GM12878 (cell line): ENCODE measurements around the gene MXD4. TPM values are rescaled to one million over a fixed set of nuclear protein-coding genes. Genes with fewer than 3 reads are reported as not detected.
A peak's percentile ranks its signal among the peaks of the same experiment; 100 is the strongest.

Source experiments
- ATAC-seq: fragments of 200-7000 bp; cut with Tn5 transposase; 3 replicates; pipeline ENCODE4 v1.9.1; 2020; ENCODE audit warnings: mild to moderate bottlenecking, moderate library complexity
- BruUV-seq: library from RNA; stranded (reverse); fragments of 400-500 nt; replicated peaks from 2 replicates; lab custom pipeline; 2021; lab: Mats Ljungman, UMichigan
- CTCF ChIA-PET: fragments of 300-600 bp; sonication (Branson Sonifier 250); formaldehyde crosslinking; extraction: SDS; loops from one replicate; lab custom pipeline; 2021; ENCODE audit warnings: inconsistent platforms; lab: Yijun Ruan, JAX
- POLR2A ChIA-PET: fragments of 350-600 bp; formaldehyde crosslinking; extraction: SDS; loops from one replicate; lab custom pipeline; 2021; ENCODE audit warnings: inconsistent platforms; lab: Charles Lee
- RAD21 ChIA-PET: fragments of 300-600 bp; sonication (Branson Sonifier 250); formaldehyde crosslinking; loops from one replicate; lab custom pipeline; 2023; ENCODE audit warnings: antibody characterized with exemption; ENCODE audit not compliant: unreplicated experiment; lab: Charles Lee
- SMC1A ChIA-PET: fragments of 300-600 bp; sonication (Branson Sonifier 250); formaldehyde crosslinking; loops from one replicate; lab custom pipeline; 2023; ENCODE audit not compliant: unreplicated experiment, uncharacterized antibody; lab: Charles Lee
- DNase-seq: peaks from one replicate; pipeline ENCODE4 v3.0.0-alpha.2; 2011; ENCODE audit warnings: low read depth, low spot score
- FAIRE-seq: peaks from 3 replicates; lab custom pipeline; 2011; peaks lifted over from hg19 to GRCh38; lab: Jason Lieb, UNC
- H2AFZ ChIP-seq: 2 replicates; pipeline ENCODE4 v1.6.0; 2011; ENCODE audit warnings: low read depth, low read length, control low read depth; ENCODE audit not compliant: control insufficient read depth
- H3K27ac ChIP-seq: 2 replicates; pipeline ENCODE4 v1.5.1; 2011; ENCODE audit warnings: control low read depth; ENCODE audit not compliant: control insufficient read depth, insufficient read depth
- H3K27me3 ChIP-seq, 2 experiments: replicated peaks in 1 of 2; 2 replicates each; pipeline versions ENCODE4 v1.6.0 to v1.6.1; 2011; ENCODE audit warnings: low read length in 1 of 2; ENCODE audit not compliant: control insufficient read depth in 2 of 2, insufficient read depth in 2 of 2
- H3K36me3 ChIP-seq, 2 experiments: 2 replicates each; pipeline ENCODE4 v1.5.1; 2011; ENCODE audit warnings: low read length in 1 of 2; ENCODE audit not compliant: control insufficient read depth in 2 of 2, insufficient read depth in 2 of 2
- H3K4me1 ChIP-seq: 2 replicates; pipeline ENCODE4 v1.6.1; 2011; ENCODE audit warnings: mild to moderate bottlenecking, low read length, moderate library complexity, mixed read lengths; ENCODE audit not compliant: control insufficient read depth, insufficient read depth
- H3K4me2 ChIP-seq: 2 replicates; pipeline ENCODE4 v1.6.0; 2011; ENCODE audit warnings: control low read depth; ENCODE audit not compliant: control insufficient read depth, insufficient read depth
- H3K4me3 ChIP-seq: fragments of 200-600 bp; sonication (generic); 2 replicates; pipeline ENCODE4 v1.5.1; 2016
- H3K79me2 ChIP-seq: 2 replicates; pipeline ENCODE4 v1.6.0; 2011; ENCODE audit warnings: low read length; ENCODE audit not compliant: control insufficient read depth, insufficient read depth
- H3K9ac ChIP-seq: 2 replicates; pipeline ENCODE4 v1.8.0; 2011; ENCODE audit warnings: low read length, control low read depth, mixed read lengths; ENCODE audit not compliant: control insufficient read depth, insufficient read depth
- H3K9me3 ChIP-seq: replicated peaks from 3 replicates; pipeline ENCODE4 v1.5.1; 2011; ENCODE audit warnings: mild to moderate bottlenecking, low read length; ENCODE audit not compliant: control insufficient read depth, insufficient read depth
- H4K20me1 ChIP-seq: 2 replicates; pipeline ENCODE4 v1.6.0; 2011; ENCODE audit not compliant: control insufficient read depth, insufficient read depth
- ATF7 ChIP-seq: fragments of 450-650 bp; IDR thresholded peaks from 2 replicates; pipeline ENCODE4 v1.6.1; 2016; ENCODE audit warnings: low read depth, mild to moderate bottlenecking
- BCL3 ChIP-seq: IDR thresholded peaks from 2 replicates; pipeline ENCODE4 v1.6.1; 2011; ENCODE audit warnings: borderline replicate concordance, low read depth, mild to moderate bottlenecking, moderate library complexity, low read length; ENCODE audit not compliant: insufficient read depth, poor library complexity, severe bottlenecking
- DPF2 ChIP-seq: fragments of 450-650 bp; IDR thresholded peaks from 2 replicates; pipeline ENCODE4 v1.6.1; 2017; ENCODE audit warnings: mild to moderate bottlenecking
- IKZF2 ChIP-seq, 2 experiments: fragments of 450-650 bp; IDR thresholded peaks; 2 replicates each; pipeline ENCODE4 v1.6.1; 2017; ENCODE audit warnings: mild to moderate bottlenecking in 2 of 2, moderate library complexity in 2 of 2
- NR2C2 ChIP-seq: IDR thresholded peaks from 2 replicates; pipeline ENCODE4 v1.6.1; 2011; ENCODE audit warnings: borderline replicate concordance, low read depth; ENCODE audit not compliant: control insufficient read depth, insufficient read length
- PAX8 ChIP-seq: fragments of 450-650 bp; IDR thresholded peaks from 2 replicates; pipeline ENCODE4 v1.6.1; 2017; ENCODE audit warnings: mild to moderate bottlenecking, moderate library complexity
- PKNOX1 ChIP-seq: fragments of 450-650 bp; IDR thresholded peaks from 2 replicates; pipeline ENCODE4 v1.6.1; 2016; ENCODE audit warnings: mild to moderate bottlenecking
- RAD51 ChIP-seq: fragments of 450-650 bp; IDR thresholded peaks from 2 replicates; pipeline ENCODE4 v1.6.1; 2016; ENCODE audit warnings: moderate library complexity, mild to moderate bottlenecking, inconsistent platforms
- RUNX3 ChIP-seq: IDR thresholded peaks from 2 replicates; pipeline ENCODE4 v1.6.1; 2012; ENCODE audit warnings: low read length, inconsistent platforms
- SIN3A ChIP-seq: IDR thresholded peaks from 2 replicates; pipeline ENCODE4 v1.6.1; 2012; ENCODE audit warnings: low read depth, low read length, improper control_type of control experiment
- SREBF2 ChIP-seq: IDR thresholded peaks from 2 replicates; pipeline ENCODE4 v1.6.1; 2012; ENCODE audit warnings: mild to moderate bottlenecking, low read length
- TARDBP ChIP-seq: IDR thresholded peaks from 2 replicates; pipeline ENCODE4 v1.6.1; 2016; ENCODE audit warnings: borderline replicate concordance
- YBX1 ChIP-seq: fragments of 450-650 bp; IDR thresholded peaks from 2 replicates; pipeline ENCODE4 v1.6.1; 2016; ENCODE audit warnings: antibody characterized with exemption
- ZNF217 ChIP-seq: fragments of 450-650 bp; IDR thresholded peaks from 2 replicates; pipeline ENCODE4 v1.6.1; 2017; ENCODE audit warnings: antibody characterized with exemption, mild to moderate bottlenecking
- WGBS: methylation state at CpG from one replicate; pipeline ENCODE4 v1.1.6; 2016; ENCODE audit warnings: low lambda C conversion rate; ENCODE audit not compliant: insufficient replicate concordance, insufficient coverage; ENCODE audit errors: missing lambda C conversion rate; 5-methylcytosine and 5-hydroxymethylcytosine counted together
- in situ Hi-C: fragments of 300-500 bp; cut with MboI; formaldehyde crosslinking; loops from 9 replicates; pipeline ENCODE4 v1.14.3; 2018; ENCODE audit warnings: mixed read lengths
- intact Hi-C: fragments of 100-400 bp; cut with micrococcal nuclease; formaldehyde crosslinking; loops from one replicate; pipeline ENCODE4 v1.14.2; 2022; ENCODE audit not compliant: unreplicated experiment
- polyA plus RNA-seq, 11 experiments: library from polyadenylated mRNA; depleted of rRNA in 4 of 11; unstranded in 6 of 11; stranded (reverse) in 5 of 11; fragments of >200 nt; fragmentation: Nextera tagmentation in 4 of 11; fragmentation: Illumina TruSeq in 1 of 11; extraction: Ambion mirVana in 4 of 11; extraction: Trizol in 1 of 11; gene quantifications; 1 replicate in 1 of 11; 2 replicates in 10 of 11; pipeline versions ENCODE4 v1.2.1 to v1.2.3, GENCODE V29; 2011 to 2016; ENCODE audit warnings: inconsistent platforms in 2 of 11, missing spikeins in 2 of 11, low read depth in 1 of 11
- total RNA-seq, 4 experiments: library from RNA; depleted of rRNA in 3 of 4; stranded (reverse); fragments of >200 nt in 3 of 4; fragmentation: Illumina TruSeq in 1 of 4; extraction: Trizol in 1 of 4; gene quantifications; 2 replicates each; pipeline versions ENCODE4 v1.2.1 to v1.2.3, GENCODE V29; 2013 to 2021
- TF ChIP-seq, protein P1 (sequence below): fragments of 450-650 bp; formaldehyde crosslinking; IDR thresholded peaks from 2 replicates; pipeline ENCODE4 v1.4.0; 2020; ENCODE audit warnings: mild to moderate bottlenecking, moderate library complexity

Gene MXD4
- total and polyA plus RNA-seq, 10 of the 15 experiments (the other 5 are each of a cell fraction or from before 2014, with no cell fraction given), result 0.21 to 25.6 (median 5.2) TPM

- no peak for FAIRE-seq
- H3K79me2 ChIP-seq, result peaks cover 50% of the 10 kb centered on the region
- POLR2A ChIA-PET, result interaction anchor here (0.5 to 3.8 kb wide), 8 partner anchors 8 to 358 kb away, joined by 3 to 19 read pairs (median 4); partner anchors contain the start of gene MXD4
- 0 out of 2 replicates have a peak, but pooled peaks have one; percentile 28 for TF ChIP-seq RAD51
- TF ChIP-seq TARDBP, result no peak
- 0 out of 2 replicates have a peak, but pooled peaks have one; percentile 4 for TF ChIP-seq SIN3A
- TF ChIP-seq ATF7, result peak; percentile 59
- TF ChIP-seq IKZF2 (IDR thresholded peaks at IDR 0.05), result no peak
- no peak for TF ChIP-seq YBX1
- no peak for TF ChIP-seq SREBF2
- TF ChIP-seq ZNF217, result no peak
- TF ChIP-seq DPF2, result no peak
- no peak for TF ChIP-seq PAX8
- peak; percentile 28 for TF ChIP-seq RUNX3
- peak; percentile 86 for TF ChIP-seq PKNOX1
- no peak for TF ChIP-seq NR2C2
- TF ChIP-seq, protein P1, sequence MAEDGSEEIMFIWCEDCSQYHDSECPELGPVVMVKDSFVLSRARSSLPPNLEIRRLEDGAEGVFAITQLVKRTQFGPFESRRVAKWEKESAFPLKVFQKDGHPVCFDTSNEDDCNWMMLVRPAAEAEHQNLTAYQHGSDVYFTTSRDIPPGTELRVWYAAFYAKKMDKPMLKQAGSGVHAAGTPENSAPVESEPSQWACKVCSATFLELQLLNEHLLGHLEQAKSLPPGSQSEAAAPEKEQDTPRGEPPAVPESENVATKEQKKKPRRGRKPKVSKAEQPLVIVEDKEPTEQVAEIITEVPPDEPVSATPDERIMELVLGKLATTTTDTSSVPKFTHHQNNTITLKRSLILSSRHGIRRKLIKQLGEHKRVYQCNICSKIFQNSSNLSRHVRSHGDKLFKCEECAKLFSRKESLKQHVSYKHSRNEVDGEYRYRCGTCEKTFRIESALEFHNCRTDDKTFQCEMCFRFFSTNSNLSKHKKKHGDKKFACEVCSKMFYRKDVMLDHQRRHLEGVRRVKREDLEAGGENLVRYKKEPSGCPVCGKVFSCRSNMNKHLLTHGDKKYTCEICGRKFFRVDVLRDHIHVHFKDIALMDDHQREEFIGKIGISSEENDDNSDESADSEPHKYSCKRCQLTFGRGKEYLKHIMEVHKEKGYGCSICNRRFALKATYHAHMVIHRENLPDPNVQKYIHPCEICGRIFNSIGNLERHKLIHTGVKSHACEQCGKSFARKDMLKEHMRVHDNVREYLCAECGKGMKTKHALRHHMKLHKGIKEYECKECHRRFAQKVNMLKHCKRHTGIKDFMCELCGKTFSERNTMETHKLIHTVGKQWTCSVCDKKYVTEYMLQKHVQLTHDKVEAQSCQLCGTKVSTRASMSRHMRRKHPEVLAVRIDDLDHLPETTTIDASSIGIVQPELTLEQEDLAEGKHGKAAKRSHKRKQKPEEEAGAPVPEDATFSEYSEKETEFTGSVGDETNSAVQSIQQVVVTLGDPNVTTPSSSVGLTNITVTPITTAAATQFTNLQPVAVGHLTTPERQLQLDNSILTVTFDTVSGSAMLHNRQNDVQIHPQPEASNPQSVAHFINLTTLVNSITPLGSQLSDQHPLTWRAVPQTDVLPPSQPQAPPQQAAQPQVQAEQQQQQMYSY, result no peak
- TF ChIP-seq BCL3, result no peak
Observed at GRCh38 chr4:2241003-2241402, 20.9 kb downstream of the MXD4 start.

More at GRCh38 chr4:2241003-2241402, 20.9 kb downstream of the MXD4 start:
- Histone ChIP-seq H3K4me1 (peaks cover 6% of the 10 kb centered on the region; the same call in 1 of the 2 replicates), H3K27ac (peak overlapping the region; percentile 70), H3K4me2 (peak overlapping the region; percentile 73), H3K9me3 (no peaks in the 10 kb centered on the region), H4K20me1 (no peaks in the 10 kb centered on the region), H3K9ac (peak overlapping the region; percentile 90), H3K27me3 (no peaks in the 10 kb centered on the region), H3K4me3 (peak overlapping the region; percentile 78), H2AFZ (no peak overlapping the region), H3K36me3 (no peaks in the 10 kb centered on the region)
- no peak for DNase-seq
- ChIA-PET RAD21 (interaction anchor here (0.8 to 2.7 kb wide), 10 partner anchors 8 to 227 kb away, joined by 3 to 10 read pairs (median 4); partner anchors contain the start of genes CFAP99, RNF4 and ZFYVE28), SMC1A (interaction anchor here (0.6 to 5.0 kb wide), 9 partner anchors 9 to 311 kb away, joined by 3 to 43 read pairs (median 5); partner anchors contain the start of genes MXD4 and RNF4), CTCF (interaction anchor here (0.6 to 2.6 kb wide), 9 partner anchors 8 to 604 kb away, joined by 3 to 16 read pairs (median 4); no protein-coding TSS in a partner anchor)
- in situ Hi-C loops (no loop called here), intact Hi-C loops (loop anchor here (5.0 kb wide), 3 partner anchors 171 to 226 kb away; partner anchors contain the start of gene RNF4)
- WGBS, result under 1% methylated on average over 7 of the region's 7 CpGs
- ATAC-seq, result no peak
- no TSS peak for BruUV-seq
